ENCODE measurements around the gene LTB4R.
A peak's percentile ranks its signal among the peaks of the same experiment; 100 is the strongest.

LTB4R gene

DNA sequence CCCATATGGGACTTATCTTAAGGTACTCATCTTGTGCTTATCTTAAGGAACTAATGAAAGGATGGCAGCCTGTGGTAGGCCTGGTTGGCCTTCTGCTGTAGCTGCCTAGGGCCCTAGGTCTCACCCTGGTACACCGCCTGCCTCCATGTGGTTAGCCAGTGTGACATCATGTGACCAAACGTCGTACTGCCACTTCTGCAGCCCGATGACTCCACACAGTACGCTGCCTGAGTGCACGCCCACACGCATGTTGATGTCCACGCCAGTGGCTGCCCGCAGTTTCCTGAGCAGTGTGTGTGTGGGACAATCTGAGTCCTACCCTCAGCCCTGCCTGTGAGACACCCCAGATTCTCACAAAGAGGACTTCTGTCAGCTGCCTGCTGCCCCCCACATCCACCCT lies 18.4 kb downstream of the LTB4R start:
- H3K4me3 ChIP-seq (ENCODE audit: low read length): no peak overlapping the region
- TF ChIP-seq, protein P1, sequence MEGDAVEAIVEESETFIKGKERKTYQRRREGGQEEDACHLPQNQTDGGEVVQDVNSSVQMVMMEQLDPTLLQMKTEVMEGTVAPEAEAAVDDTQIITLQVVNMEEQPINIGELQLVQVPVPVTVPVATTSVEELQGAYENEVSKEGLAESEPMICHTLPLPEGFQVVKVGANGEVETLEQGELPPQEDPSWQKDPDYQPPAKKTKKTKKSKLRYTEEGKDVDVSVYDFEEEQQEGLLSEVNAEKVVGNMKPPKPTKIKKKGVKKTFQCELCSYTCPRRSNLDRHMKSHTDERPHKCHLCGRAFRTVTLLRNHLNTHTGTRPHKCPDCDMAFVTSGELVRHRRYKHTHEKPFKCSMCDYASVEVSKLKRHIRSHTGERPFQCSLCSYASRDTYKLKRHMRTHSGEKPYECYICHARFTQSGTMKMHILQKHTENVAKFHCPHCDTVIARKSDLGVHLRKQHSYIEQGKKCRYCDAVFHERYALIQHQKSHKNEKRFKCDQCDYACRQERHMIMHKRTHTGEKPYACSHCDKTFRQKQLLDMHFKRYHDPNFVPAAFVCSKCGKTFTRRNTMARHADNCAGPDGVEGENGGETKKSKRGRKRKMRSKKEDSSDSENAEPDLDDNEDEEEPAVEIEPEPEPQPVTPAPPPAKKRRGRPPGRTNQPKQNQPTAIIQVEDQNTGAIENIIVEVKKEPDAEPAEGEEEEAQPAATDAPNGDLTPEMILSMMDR (conservative IDR thresholded peaks at IDR 0.05; ENCODE audit: low read depth, low read length): no peak
- no peak for DNase-seq (ENCODE audit: low read depth)

DNA sequence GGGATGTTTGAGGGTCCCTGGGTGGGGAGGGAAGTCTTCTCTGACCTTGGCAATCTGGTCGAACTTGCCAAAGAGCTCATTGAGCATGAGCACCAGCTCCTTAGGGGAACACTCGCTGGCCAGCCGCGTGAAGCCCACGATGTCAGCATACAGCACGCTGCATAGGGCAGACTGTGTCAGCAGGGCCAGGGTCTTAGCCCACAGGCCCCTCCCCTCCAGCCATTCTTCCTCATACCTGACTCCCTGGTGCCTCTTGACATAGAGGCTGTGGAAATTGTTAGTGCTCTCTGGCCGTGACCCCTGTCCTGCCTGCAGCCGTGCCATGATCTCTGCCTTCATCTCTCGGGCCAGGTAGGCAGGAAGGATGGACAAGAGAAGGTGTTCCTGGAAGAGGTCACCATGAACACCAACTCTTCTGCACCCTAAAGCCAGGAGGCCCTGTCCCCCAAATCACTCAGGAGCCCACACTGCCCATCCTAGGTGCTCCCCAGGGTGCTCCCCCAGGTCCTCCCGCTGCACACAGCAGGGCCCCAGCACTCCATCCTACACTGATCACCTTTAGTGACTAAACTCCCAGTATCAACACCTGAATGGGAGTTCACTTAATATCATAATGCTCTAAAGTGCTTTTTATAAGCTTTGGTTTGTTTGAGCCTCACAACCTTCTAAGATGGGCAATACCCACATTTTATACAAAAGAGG lies 19.8 kb downstream of the LTB4R start:
- no peak overlapping the region for H3K4me3 ChIP-seq (ENCODE audit: low read length)
- TF ChIP-seq, protein P1 (conservative IDR thresholded peaks at IDR 0.05; ENCODE audit: low read depth, low read length): no peak
- DNase-seq (ENCODE audit: low read depth): no peak

DNA sequence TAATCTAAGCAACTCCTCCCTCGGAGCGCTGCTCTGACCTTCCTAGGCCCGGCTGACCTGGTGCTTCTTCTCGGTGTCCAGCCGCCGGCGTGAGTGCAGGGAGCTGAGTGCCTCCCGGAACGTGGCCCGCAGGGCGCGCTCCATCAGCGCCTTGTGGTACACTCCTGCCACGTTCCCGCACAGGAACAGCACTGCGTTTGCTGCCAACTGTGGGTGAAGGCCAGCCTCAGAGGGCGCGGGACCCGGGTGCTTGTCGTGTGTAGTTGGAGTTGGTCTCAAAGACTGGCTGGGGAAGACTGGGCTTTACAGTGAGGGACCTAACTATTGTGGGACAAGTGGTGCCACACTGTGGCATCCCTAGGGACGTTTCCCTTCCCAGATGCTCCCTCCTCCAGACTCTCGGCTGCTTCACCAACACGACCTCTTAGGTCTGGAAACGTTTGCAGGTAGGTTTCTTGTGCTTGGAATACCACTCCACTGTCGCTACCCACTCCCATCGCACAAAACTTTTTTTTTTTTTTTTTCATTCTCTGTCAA lies 20.5 kb downstream of the LTB4R start:
- TF ChIP-seq, protein P1 (conservative IDR thresholded peaks at IDR 0.05; ENCODE audit: low read depth, low read length): no peak
- DNase-seq (ENCODE audit: low read depth): no peak
- H3K4me3 ChIP-seq (ENCODE audit: low read length): no peak overlapping the region

DNA sequence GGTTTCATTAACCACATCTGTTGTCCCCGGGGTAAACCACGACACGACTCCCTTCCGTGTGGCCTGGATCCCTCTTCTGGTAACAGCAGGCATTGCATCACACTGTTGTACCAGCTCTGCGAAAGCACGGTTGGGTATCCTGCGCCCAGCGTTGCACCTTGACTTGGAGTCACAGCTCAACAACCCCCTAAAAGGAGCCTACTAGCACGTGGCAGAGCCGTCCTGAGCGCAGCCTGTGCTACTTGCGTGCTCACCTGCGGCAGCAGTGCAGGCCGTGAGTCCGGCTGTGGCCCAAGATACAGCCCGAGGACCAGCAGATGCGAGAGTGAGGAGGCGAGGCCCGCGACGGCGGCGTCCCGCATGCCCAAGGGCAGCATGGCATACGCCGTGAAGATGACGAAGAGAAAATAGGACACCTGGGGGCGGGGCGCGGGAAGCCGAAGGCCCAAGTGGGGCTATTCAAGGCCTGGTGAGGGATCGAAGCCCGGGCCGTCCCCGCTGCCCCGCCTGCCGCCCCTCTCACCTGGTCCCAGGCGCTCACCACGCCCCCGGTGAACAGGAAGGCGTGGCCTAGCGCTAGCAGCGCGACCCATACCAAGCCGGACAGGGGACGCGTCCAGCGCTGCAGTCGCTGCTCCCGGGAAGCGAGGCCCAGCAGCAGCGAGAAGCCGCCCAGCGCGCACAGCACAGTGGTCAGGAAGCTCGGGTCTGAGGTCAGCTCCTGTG lies 21.1 kb downstream of the LTB4R start:
- DNase-seq (ENCODE audit: low read depth): no peak
- H3K4me3 ChIP-seq (ENCODE audit: low read length): peak overlapping the region; percentile 20
- TF ChIP-seq, protein P1 (conservative IDR thresholded peaks at IDR 0.05; ENCODE audit: low read depth, low read length): peak; percentile 81

DNA sequence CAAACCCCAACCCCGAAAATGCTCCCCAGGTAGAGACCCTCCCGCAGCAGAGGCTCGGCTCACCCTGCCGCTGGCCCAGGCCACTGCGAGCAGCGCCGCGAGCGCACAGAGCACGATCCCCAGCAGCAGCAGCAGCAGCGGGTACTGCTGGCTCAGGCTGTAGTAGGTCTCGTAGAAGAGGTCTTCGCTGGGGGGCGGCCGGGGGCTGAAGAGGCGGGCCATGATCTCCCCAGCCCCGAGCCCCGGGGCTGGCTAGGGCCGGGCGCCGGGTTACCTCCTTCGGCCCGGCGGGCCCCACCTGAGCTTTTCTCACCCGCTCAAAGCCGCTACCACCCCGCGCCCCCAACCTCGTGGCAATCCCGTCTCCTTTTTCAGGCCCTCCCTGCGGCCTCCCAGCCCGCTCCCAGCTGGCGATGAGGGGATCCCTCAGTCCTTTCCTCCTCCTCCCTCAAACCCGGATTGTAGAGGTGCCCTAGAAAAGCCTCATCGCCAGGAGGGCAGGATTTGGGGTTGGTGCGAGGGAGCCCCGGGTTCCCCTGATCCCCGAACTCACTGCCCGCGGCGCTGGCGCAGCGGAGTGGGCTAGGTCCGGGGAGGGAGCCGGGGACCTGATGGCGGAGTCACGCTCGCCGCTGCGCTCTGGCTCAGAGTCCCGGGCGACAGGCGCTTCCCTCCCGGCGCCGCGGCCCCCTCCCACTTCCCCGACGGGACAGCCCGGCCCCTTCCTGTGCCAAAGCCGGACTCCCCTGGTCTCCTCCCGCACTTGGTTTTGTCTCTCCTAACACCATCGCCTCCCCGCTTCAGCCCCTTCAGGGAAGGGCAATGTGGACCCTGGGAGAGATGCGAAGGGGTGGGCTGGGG lies 23.4 kb downstream of the LTB4R start, which contains the start of gene ADCY4:
Gene ADCY4 (minus strand): TSS at position 641 of the 861 bp plus-strand sequence. CDS start 419 bp downstream, at position 222.
- H3K4me3 ChIP-seq (ENCODE audit: low read length): no peak within 1 kb of the TSS
- TF ChIP-seq, protein P1 (conservative IDR thresholded peaks at IDR 0.05; ENCODE audit: low read depth, low read length): no peak
- DNase-seq (ENCODE audit: low read depth): no peak

DNA sequence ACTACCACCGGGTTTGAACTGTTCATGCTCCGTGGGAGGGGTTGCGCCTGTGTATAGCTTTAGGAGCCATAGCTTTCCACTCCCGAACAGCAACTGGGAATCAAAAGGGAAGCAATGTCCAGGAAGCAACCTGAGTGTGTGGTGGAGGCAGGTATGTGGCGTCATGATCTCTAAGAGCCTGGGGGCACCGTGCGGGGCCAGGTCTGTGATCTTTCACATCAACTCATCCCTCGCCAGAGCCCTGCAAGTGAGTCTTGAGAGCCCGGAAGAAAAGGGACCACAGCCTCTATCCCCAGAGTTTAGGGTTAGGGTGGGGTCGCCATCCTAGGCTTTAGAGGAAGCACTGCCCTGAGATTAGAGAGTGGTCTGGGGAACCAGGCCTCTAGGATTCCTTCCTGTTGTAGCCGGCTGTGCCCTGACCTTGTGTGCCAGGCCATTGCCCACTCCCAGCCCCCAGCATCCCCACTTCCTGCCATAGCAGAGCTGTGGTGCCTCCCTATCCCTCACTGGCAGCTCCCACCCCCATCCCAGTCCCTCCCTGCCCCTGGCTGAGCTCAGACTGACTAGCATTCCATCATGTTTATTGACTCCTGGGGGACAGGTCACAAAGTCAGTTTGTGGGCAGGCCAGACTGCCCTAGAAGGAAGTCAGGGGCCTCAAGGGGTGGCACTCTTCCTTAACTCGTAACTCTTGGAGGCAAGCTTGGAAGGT lies 24.3 kb downstream of the LTB4R start:
- H3K4me3 ChIP-seq (ENCODE audit: low read length): no peak overlapping the region
- TF ChIP-seq, protein P1 (conservative IDR thresholded peaks at IDR 0.05; ENCODE audit: low read depth, low read length): no peak
- DNase-seq (ENCODE audit: low read depth): no peak

All from retinal pigment epithelial cell (primary cell).